ENCODE data around the gene TMEM181. TPM values are rescaled to one million over a fixed set of nuclear protein-coding genes. Genes with fewer than 3 reads are reported as not detected.
"Not testable (repeated sequence)": the region's sequence is repeated elsewhere in the genome, so short reads cannot be mapped to it uniquely, and the experiment has no call there.

The TMEM181 gene
- total and polyA plus RNA-seq, 9 donors, result 7.3 to 21.9 (median 12.7) TPM

DNA sequence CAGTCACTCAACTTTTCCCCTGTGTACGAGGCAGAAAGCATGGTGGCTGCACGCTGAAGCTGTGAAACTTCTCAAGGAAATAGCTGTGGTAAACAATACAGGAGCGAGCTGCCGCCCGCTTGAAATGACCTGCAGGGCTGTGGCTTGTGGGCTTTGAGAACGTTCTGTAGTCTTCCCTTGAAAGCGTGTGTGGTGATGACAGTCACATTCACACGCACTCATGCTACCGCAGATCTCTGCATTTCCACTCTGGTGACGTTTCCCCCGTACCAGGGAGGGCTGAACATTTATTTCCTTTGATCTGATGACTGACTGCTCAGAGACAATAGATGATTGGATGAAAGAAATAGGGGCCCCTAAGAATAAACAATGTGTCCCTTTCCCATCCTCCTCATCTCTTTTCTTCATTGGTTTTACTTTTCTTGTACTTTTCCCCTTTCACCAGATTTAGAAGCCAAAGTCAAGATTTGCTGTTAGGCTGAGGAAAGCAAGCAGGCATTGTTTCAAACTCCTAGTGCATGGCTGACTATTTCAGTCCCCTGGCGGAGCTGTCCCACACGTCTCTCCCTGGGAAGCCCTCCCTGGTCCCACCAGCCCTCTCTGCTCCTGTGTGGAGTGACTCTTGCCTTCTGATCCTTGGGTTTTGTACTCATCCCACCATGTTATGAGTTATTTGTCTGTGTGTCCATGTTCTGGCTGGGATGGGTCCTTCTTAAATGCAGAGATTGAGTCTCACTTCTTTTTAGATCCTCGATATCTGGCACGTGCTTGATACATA, 93.9 kb downstream of the TMEM181 start:
- H3K27ac ChIP-seq, result peak overlapping the region in 1 of 2 donors; percentile 63
- H3K9me3 ChIP-seq, result no peaks in the 10 kb centered on the region
- H3K4me1 ChIP-seq (ENCODE audit: insufficient read depth), result peaks cover 10% of the 10 kb centered on the region
- no peak for DNase-seq
- WGBS, 3 donors, result 88 to 96% (median 93%) methylated on average over 15 of the region's 15 CpGs
- H3K36me3 ChIP-seq, result no peaks in the 10 kb centered on the region
- TF ChIP-seq POLR2A (IDR thresholded peaks at IDR 0.05) (no peak), EP300 (IDR thresholded peaks at IDR 0.05) (no peak)
- TF ChIP-seq, protein P1, sequence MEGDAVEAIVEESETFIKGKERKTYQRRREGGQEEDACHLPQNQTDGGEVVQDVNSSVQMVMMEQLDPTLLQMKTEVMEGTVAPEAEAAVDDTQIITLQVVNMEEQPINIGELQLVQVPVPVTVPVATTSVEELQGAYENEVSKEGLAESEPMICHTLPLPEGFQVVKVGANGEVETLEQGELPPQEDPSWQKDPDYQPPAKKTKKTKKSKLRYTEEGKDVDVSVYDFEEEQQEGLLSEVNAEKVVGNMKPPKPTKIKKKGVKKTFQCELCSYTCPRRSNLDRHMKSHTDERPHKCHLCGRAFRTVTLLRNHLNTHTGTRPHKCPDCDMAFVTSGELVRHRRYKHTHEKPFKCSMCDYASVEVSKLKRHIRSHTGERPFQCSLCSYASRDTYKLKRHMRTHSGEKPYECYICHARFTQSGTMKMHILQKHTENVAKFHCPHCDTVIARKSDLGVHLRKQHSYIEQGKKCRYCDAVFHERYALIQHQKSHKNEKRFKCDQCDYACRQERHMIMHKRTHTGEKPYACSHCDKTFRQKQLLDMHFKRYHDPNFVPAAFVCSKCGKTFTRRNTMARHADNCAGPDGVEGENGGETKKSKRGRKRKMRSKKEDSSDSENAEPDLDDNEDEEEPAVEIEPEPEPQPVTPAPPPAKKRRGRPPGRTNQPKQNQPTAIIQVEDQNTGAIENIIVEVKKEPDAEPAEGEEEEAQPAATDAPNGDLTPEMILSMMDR (IDR thresholded peaks at IDR 0.05), result no peak
- H3K27me3 ChIP-seq, result no peaks in the 10 kb centered on the region
- H3K4me3 ChIP-seq, result no peak overlapping the region
- intact Hi-C loops (cut with DNase I), result no loop called here

- H3K4me1 ChIP-seq (ENCODE audit: insufficient read depth), result peaks cover 10% of the 10 kb centered on the region
- peak overlapping the region in 1 of 2 donors; percentile 63 for H3K27ac ChIP-seq
- H3K27me3 ChIP-seq, result no peaks in the 10 kb centered on the region
- TF ChIP-seq POLR2A (IDR thresholded peaks at IDR 0.05) (peak; percentile 26), EP300 (IDR thresholded peaks at IDR 0.05) (no peak)
- TF ChIP-seq, protein P1 (IDR thresholded peaks at IDR 0.05), result no peak
- peak; percentile 74 to 85 (median 76) for DNase-seq
- no peak overlapping the region for H3K4me3 ChIP-seq
- H3K9me3 ChIP-seq, result no peaks in the 10 kb centered on the region
- 30 to 31% (median 30%) methylated on average over 6 of the region's 6 CpGs for WGBS, 3 donors
- no peaks in the 10 kb centered on the region for H3K36me3 ChIP-seq
- intact Hi-C loops (cut with DNase I), result no loop called here
These were observed 94.6 kb downstream of the TMEM181 start for GRCh38 chr6:158654498-158654897.

- peak overlapping the region in 1 of 2 donors; percentile 63 for H3K27ac ChIP-seq
- no peak for DNase-seq
- H3K9me3 ChIP-seq, result no peaks in the 10 kb centered on the region
- no peak overlapping the region for H3K4me3 ChIP-seq
- no peaks in the 10 kb centered on the region for H3K36me3 ChIP-seq
- no peak for TF ChIP-seq EP300 (IDR thresholded peaks at IDR 0.05)
- TF ChIP-seq, protein P1 (IDR thresholded peaks at IDR 0.05), result no peak
- no peak for TF ChIP-seq POLR2A (IDR thresholded peaks at IDR 0.05)
- no peaks in the 10 kb centered on the region for H3K27me3 ChIP-seq
- intact Hi-C loops (cut with DNase I), result no loop called here
- WGBS, 3 donors, result 62 to 77% (median 76%) methylated on average over 10 of the region's 10 CpGs
- peaks cover 10% of the 10 kb centered on the region for H3K4me1 ChIP-seq (ENCODE audit: insufficient read depth)
These were observed 95.1 kb downstream of the TMEM181 start for GRCh38 chr6:158654960-158655489.

GRCh38 chr6:158655569-158656450, 95.9 kb downstream of the TMEM181 start:
- WGBS, 3 donors, result 92% methylated on average over 22 of the region's 22 CpGs
- intact Hi-C loops (cut with DNase I), result no loop called here

GRCh38 chr6:158656986-158657385, 97.1 kb downstream of the TMEM181 start:
- H3K9me3 ChIP-seq; DNase-seq; H3K27me3 ChIP-seq; H3K36me3 ChIP-seq; intact Hi-C loops (cut with DNase I); H3K4me3 ChIP-seq; H3K27ac ChIP-seq: not testable (repeated sequence)
- 75 to 85% (median 82%) methylated on average over 9 of the region's 9 CpGs for WGBS, 3 donors
- H3K4me1 ChIP-seq (ENCODE audit: insufficient read depth), result peaks cover 10% of the 10 kb centered on the region

More at GRCh38 chr6:158655569-158656450, 95.9 kb downstream of the TMEM181 start:
- DNase-seq, result no peak
- Histone ChIP-seq H3K27ac (no peak overlapping the region), H3K4me3 (no peak overlapping the region), H3K27me3 (no peaks in the 10 kb centered on the region), H3K9me3 (no peaks in the 10 kb centered on the region), H3K4me1 (ENCODE audit: insufficient read depth) (peaks cover 10% of the 10 kb centered on the region), H3K36me3 (no peaks in the 10 kb centered on the region)
- TF ChIP-seq, protein P1 (IDR thresholded peaks at IDR 0.05), result no peak
